Right lobe of liver (tissue), 4 donors: ENCODE data around the gene ENO3.

ENCODE experiments used
- CTCF ChIP-seq, 4 donors: fragments of 200-600 bp in 3 of 4; fragments of 450-650 bp in 1 of 4; IDR thresholded peaks; one replicate each; pipeline versions ENCODE4 v1.5.1 to v1.8.0; 2016 to 2022; ENCODE audit warnings: antibody characterized with exemption in 4 of 4, mild to moderate bottlenecking in 2 of 4
- POLR2A ChIP-seq: fragments of 450-650 bp; IDR thresholded peaks from one replicate; pipeline ENCODE4 v1.6.1; 2017; ENCODE audit warnings: antibody characterized with exemption, mild to moderate bottlenecking
- donor health status: DM: no; HTN: no; CAD: no.
- donor health status: DM: no; HTN: no; CAD: no.
- donor health status: DM: no; HTN: yes; CAD: no.

- TF ChIP-seq CTCF (IDR thresholded peaks at IDR 0.05) = no peak
- no peak for TF ChIP-seq POLR2A
These were observed 43.2 kb downstream of the ENO3 start for GRCh38 chr17:4994081-4994595.
